Psoas muscle (tissue), 8 donors: ENCODE measurements around the gene PARVB. TPM values are rescaled to one million over a fixed set of nuclear protein-coding genes. Genes with fewer than 3 reads are reported as not detected.

Experiments used
- ATAC-seq, 4 donors: fragments of 200-7000 bp; cut with Tn5 transposase; one replicate each; pipeline ENCODE4 v1.9.1; 2020; ENCODE audit warnings: moderate library complexity in 3 of 4, mild to moderate bottlenecking in 2 of 4
- DNase-seq, 2 donors: peaks; one replicate each; pipeline ENCODE4 v3.0.0-alpha.2; 2020
- H3K27ac ChIP-seq: fragments of 200-600 bp; one replicate; pipeline ENCODE4 v1.8.0; 2022
- H3K27me3 ChIP-seq, 3 donors: fragments of 200-600 bp in 1 of 3; one replicate each; pipeline versions ENCODE4 v1.6.1 to v1.8.0; 2013 to 2022; ENCODE audit warnings: low read length in 2 of 3, mild to moderate bottlenecking in 2 of 3, moderate library complexity in 1 of 3; ENCODE audit not compliant: insufficient read depth in 3 of 3
- H3K36me3 ChIP-seq, 2 donors: fragments of 200-600 bp in 1 of 2; one replicate each; pipeline versions ENCODE4 v1.6.1 to v1.8.0; 2013 to 2022; ENCODE audit warnings: low read depth in 1 of 2, mild to moderate bottlenecking in 1 of 2, moderate library complexity in 1 of 2; ENCODE audit not compliant: insufficient read depth in 1 of 2
- H3K4me1 ChIP-seq: fragments of 200-600 bp; one replicate; pipeline ENCODE4 v1.8.0; 2022
- H3K4me3 ChIP-seq: fragments of 200-600 bp; one replicate; pipeline ENCODE4 v1.8.0; 2022; ENCODE audit warnings: mild to moderate bottlenecking
- H3K9me3 ChIP-seq: fragments of 200-600 bp; one replicate; pipeline ENCODE4 v1.8.0; 2022
- CTCF ChIP-seq: fragments of 200-600 bp; IDR thresholded peaks from one replicate; pipeline ENCODE4 v1.8.0; 2022; ENCODE audit warnings: antibody characterized with exemption
- WGBS, 3 donors: extraction: QIAGEN DNeasy Blood & Tissue Kit; methylation state at CpG; one replicate each; pipeline versions ENCODE4 v1.1.6 to v1.1.7; 2013; 5-methylcytosine and 5-hydroxymethylcytosine counted together
- intact Hi-C, 2 donors: fragments of 100-400 bp; cut with DNase I; formaldehyde crosslinking; loops; one replicate each; pipeline versions ENCODE4 v1.11.0 to v1.14.2; 2022
- polyA plus RNA-seq, 3 donors: library from polyadenylated mRNA; stranded (reverse); fragments of 200-250 nt; gene quantifications; one replicate each; pipeline ENCODE4 v1.2.3, GENCODE V29; 2013
- total RNA-seq, 4 donors: library from RNA; stranded (reverse); fragmentation: NEBNext Ultra II Directional in 2 of 4; extraction: Animal tissue kit (Norgen Biotek cat#: 25700) in 2 of 4; gene quantifications; one replicate each; pipeline versions ENCODE4 v1.2.1 to v1.2.4, GENCODE V29; 2021 to 2023
- donor health status: healthy with polysubstance abuse.
- donor health status: DM: no; HTN: no; CAD: no; lungs with moderate emphysema.
- donor health status: Bipolar disorder and iron deficiency.
- donor health status: healthy.
- donor health status: DM: yes; HTN: yes; CAD: no.
- donor health status: DM: no; HTN: no; CAD: no.
- donor health status: DM: no; HTN: no; CAD: no.
- donor health status: DM: yes; HTN: yes; CAD: no.

The PARVB gene
- total and polyA plus RNA-seq, 7 donors: 84.5 to 172 (median 103) TPM

DNA sequence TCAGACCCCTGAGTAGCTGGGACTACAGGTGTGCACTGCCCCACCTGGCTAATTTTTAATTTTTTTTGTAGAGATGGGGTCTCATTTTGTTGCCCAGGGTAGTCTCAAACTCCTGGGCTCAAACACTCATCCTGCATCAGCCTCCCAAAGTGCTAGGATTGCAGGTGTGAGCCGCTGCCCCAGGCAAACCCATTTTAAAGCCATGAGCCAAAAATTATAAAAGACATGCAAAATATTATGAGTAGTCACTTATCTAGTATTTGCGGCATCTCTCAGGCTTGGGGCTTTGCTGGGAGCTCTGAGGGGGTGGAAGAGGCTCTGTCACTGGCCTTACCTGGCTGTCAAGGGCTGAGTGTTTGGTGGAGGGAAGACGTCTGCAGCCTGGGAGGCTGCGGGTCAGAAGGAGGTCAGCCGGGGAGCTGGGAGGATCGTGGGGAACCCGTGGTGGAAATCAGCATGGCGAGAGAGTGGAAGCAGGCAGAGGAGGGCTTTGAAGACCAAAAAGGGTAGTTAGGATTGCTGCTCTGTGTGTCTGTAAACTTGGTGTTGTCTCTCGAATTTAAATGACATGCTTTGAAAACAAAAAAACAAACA lies 87.6 kb downstream of the PARVB start:
- intact Hi-C loops: no loop called here
- Histone ChIP-seq H3K9me3 (no peaks in the 10 kb centered on the region), H3K27me3 (no peaks in the 10 kb centered on the region), H3K4me3 (no peak overlapping the region), H3K4me1 (peaks cover 22% of the 10 kb centered on the region), H3K27ac (no peak overlapping the region), H3K36me3 (no peaks in the 10 kb centered on the region)
- no peak for TF ChIP-seq CTCF
- 77 to 83% (median 78%) methylated on average over 9 of the region's 9 CpGs for WGBS, 3 donors
- peak in 1 of 2 donors; percentile 23 for DNase-seq
- ATAC-seq: no peak

DNA sequence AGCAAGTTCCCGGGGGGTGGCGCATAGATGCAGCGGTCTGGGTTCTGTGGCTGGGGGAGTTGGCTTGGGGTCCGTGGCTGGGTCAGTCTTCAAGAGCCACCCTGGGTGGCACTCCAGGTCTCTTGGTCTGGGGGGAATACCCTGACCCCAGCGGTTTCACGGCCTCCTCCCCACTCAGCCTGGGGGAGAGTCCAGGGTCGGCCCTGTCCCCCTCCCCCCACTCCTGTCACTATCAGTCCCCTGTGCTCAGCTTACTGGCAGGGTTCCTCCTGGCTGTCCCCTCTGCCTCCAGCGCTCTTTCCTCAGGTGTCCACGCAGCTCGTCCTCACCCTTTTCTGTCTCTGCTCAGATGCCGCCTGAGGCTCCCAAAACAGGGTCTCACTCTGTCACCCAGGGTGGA lies 88.1 kb downstream of the PARVB start:
- Histone ChIP-seq H3K36me3 (no peaks in the 10 kb centered on the region), H3K9me3 (no peaks in the 10 kb centered on the region), H3K4me1 (peaks cover 27% of the 10 kb centered on the region), H3K4me3 (no peak overlapping the region), H3K27me3 (no peaks in the 10 kb centered on the region), H3K27ac (no peak overlapping the region)
- ATAC-seq (peak in 3 of 4 donors; percentile 41 to 57 (median 54)), DNase-seq (no peak)
- no peak for TF ChIP-seq CTCF
- intact Hi-C loops: no loop called here
- WGBS, 3 donors: 59 to 77% (median 60%) methylated on average over 11 of the region's 11 CpGs

GRCh38 chr22:44116331-44116730 lies 92.2 kb downstream of the PARVB start:
- intact Hi-C loops: loop anchor here in 1 of 2 donors (5.0 kb wide), 1 partner anchor 51 kb away; no protein-coding TSS in a partner anchor
- TF ChIP-seq CTCF: no peak
- peaks cover 0 to 22% of the 10 kb centered on the region in 2 donors for H3K36me3 ChIP-seq
- H3K4me1 ChIP-seq: peaks cover 16% of the 10 kb centered on the region
- WGBS, 3 donors: 95 to 96% (median 95%) methylated on average over 12 of the region's 12 CpGs
- ATAC-seq: peak in 1 of 4 donors; percentile 27
- DNase-seq: peak in 1 of 2 donors; percentile 12
- H3K9me3 ChIP-seq: no peaks in the 10 kb centered on the region
- H3K27me3 ChIP-seq: no peaks in the 10 kb centered on the region
- H3K27ac ChIP-seq: no peak overlapping the region
- H3K4me3 ChIP-seq: no peak overlapping the region

GRCh38 chr22:44116755-44117684 lies 92.9 kb downstream of the PARVB start:
- DNase-seq: peak in 1 of 2 donors; percentile 32
- no peak for TF ChIP-seq CTCF

More at GRCh38 chr22:44116755-44117684, 92.9 kb downstream of the PARVB start:
- 71 to 78% (median 75%) methylated on average over 11 to 16 of the region's 16 CpGs for WGBS, 3 donors
- peaks cover 0 to 22% of the 10 kb centered on the region in 2 donors for H3K36me3 ChIP-seq
- peak in 3 of 4 donors; percentile 42 to 55 (median 52) for ATAC-seq
- peaks cover 15% of the 10 kb centered on the region for H3K4me1 ChIP-seq
- no peak overlapping the region for H3K27ac ChIP-seq
- intact Hi-C loops: loop anchor here in 1 of 2 donors (5.0 kb wide), 1 partner anchor 50 kb away; no protein-coding TSS in a partner anchor
- H3K9me3 ChIP-seq: no peaks in the 10 kb centered on the region
- H3K27me3 ChIP-seq: no peaks in the 10 kb centered on the region
- H3K4me3 ChIP-seq: no peak overlapping the region
